Stimulated activated CD4-positive, alpha-beta T cell treated with anti-CD3 and anti-CD28 coated beads, Interleukin-4, amount 100 ng/mL, for 1 hour (primary cell): ENCODE data around the gene SKOR1.

Experiments used
- DNase-seq: peaks from one replicate; pipeline ENCODE4 v3.0.0-alpha.2; 2020

SKOR1 gene, protein sequence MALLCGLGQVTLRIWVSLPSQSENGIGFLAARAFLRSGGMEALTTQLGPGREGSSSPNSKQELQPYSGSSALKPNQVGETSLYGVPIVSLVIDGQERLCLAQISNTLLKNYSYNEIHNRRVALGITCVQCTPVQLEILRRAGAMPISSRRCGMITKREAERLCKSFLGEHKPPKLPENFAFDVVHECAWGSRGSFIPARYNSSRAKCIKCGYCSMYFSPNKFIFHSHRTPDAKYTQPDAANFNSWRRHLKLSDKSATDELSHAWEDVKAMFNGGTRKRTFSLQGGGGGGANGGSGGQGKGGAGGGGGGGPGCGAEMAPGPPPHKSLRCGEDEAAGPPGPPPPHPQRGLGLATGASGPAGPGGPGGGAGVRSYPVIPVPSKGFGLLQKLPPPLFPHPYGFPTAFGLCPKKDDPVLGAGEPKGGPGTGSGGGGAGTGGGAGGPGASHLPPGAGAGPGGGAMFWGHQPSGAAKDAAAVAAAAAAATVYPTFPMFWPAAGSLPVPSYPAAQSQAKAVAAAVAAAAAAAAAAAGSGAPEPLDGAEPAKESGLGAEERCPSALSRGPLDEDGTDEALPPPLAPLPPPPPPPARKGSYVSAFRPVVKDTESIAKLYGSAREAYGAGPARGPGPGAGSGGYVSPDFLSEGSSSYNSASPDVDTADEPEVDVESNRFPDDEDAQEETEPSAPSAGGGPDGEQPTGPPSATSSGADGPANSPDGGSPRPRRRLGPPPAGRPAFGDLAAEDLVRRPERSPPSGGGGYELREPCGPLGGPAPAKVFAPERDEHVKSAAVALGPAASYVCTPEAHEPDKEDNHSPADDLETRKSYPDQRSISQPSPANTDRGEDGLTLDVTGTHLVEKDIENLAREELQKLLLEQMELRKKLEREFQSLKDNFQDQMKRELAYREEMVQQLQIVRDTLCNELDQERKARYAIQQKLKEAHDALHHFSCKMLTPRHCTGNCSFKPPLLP

GRCh38 chr15:67824976-67825880, at the start of gene SKOR1:
SKOR1 (plus strand) TSS chr15:67825509; CDS start chr15:67825603, 94 bp downstream.
- peak; percentile 22 for DNase-seq

DNA sequence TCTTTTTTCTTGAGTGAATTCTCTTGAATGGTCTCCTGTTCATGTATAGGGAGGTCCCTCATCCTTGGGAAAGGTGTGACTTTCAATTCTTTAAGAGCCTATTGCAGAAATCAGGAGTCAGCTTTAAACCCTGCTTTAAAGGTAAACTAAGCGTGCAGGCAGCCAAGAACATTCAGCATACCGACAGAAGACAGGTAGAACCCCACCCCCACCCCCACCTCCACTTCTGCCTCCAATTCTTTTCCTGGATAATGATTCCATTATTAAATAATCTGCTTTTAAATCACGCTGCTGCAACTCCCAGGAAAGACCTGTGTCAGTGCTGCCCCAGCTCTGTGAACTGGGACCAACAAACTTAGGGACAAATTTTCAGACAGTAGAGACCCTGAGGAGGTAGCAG, 49.3 kb upstream of the SKOR1 start:
- no peak for DNase-seq

DNA sequence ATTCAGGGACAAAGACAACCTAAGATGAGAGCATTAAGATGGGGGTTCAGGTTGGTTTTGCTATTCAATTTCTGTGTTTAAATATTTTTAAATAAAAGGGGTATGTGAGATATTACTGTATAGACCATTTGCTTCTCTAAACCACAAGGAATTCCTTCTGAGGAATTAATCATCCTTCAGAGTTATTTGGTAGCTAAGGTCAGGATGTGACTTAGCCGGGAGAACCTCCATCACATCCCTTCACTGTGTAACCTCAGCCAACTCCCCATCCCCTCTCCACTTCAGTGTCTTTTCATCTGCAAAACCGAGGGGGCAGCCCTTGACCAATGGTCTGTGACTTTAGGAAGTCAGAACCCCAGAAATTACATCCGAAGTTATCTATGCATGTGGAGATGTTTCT, 48.7 kb upstream of the SKOR1 start:
- no peak for DNase-seq

DNA sequence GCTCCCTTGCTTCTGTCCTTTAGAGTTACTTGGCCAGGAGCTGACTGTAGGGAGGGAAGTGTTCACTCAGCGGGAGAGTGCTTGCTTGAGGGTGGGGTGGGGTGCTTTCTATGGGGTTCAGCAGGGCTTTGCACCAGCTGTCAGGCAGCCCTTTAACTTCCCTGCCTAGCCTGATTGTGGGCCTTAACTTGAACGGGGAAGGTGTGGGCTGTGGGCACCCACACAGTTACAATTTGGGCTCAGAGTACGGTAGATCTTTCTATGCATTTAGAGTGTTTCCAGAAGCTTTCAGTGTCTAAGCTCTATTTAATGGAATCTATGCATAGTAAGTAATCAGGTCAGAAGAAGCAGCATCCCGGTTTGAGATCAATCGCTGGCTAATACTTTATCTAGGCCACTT, 48.2 kb upstream of the SKOR1 start:
- no peak for DNase-seq

DNA sequence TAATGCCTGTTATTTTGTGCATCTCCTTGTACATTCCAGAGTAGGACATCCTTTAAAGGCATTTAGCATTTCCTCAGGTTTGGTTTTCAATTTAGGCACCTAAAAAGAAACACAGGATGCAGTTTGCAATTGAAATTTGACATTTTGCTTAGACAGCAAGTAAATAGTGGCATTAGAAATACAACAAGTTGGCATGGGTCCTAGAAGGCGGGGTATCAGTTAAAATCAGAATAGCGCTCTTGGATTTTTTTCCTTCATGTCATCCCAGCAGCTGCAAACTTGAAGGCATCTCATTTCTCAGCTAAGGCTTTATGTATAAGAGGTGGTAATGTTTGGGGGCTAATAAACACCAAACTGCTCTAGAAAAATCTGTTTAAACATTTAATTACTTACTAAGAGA, 47.5 kb upstream of the SKOR1 start:
- no peak for DNase-seq

GRCh38 chr15:67778968-67779548, 46.3 kb upstream of the SKOR1 start:
- DNase-seq = no peak

GRCh38 chr15:67779549-67780111, 45.7 kb upstream of the SKOR1 start:
- no peak for DNase-seq

GRCh38 chr15:67781061-67781460, 44.2 kb upstream of the SKOR1 start:
- DNase-seq = no peak

DNA sequence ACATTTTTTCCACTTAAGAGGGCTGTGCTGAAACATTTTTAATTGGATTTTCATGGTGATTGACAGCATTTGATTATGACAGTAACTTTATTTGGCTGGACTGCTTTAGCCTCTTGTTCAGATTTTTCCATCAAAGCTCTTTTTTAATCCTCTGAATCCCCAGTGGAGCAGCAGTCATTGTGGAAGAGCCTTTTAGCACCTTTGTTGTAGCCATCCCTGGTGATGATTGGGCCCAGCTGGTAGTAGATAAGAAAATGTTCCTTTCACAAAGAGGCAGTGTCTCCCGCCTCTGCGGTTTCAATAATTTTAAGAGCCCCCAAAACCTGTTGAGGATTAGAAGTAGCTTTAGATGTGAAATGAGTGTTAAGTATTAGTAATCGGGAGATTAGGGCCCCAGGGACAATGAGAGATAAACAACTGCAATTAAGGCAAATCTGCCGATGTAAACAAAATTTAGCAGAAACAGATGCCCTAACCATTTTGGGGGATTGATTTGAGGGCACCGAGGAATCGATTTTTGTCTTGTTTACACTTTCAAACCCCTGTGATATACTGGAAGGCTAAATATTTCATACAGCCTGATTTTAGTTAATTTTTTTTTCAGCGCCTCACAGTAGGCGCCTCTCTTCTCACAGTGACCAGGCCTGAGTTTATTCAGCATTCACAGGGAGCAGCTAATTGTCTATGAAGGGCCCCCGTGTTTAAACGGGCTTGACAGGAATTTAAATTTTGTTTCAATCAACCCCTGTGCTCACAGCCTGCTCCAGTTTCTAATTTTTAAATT, 43.2 kb upstream of the SKOR1 start:
- no peak for DNase-seq

- DNase-seq = no peak
Measured at GRCh38 chr15:67782691-67782991, 42.7 kb upstream of the SKOR1 start.

DNA sequence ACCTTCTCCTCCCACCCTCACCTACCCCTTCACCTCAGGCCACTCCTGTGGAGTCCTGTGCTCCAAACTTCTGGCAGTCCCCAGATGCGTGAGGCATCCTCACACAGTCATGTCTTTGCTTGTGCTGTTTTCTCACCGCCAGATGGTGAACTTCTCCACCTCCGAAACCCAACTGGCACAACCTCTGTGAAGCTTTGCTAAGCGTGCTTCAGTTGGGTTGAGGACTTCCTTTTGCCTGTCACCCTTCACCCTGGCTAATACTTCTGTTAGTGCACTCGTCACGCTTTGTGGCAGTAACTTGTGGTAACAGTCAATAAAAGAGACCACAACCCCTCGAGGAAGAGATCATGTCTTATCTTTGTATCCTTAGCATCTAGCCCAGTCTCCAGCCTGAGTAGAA, 42.0 kb upstream of the SKOR1 start:
- peak; percentile 21 for DNase-seq

DNA sequence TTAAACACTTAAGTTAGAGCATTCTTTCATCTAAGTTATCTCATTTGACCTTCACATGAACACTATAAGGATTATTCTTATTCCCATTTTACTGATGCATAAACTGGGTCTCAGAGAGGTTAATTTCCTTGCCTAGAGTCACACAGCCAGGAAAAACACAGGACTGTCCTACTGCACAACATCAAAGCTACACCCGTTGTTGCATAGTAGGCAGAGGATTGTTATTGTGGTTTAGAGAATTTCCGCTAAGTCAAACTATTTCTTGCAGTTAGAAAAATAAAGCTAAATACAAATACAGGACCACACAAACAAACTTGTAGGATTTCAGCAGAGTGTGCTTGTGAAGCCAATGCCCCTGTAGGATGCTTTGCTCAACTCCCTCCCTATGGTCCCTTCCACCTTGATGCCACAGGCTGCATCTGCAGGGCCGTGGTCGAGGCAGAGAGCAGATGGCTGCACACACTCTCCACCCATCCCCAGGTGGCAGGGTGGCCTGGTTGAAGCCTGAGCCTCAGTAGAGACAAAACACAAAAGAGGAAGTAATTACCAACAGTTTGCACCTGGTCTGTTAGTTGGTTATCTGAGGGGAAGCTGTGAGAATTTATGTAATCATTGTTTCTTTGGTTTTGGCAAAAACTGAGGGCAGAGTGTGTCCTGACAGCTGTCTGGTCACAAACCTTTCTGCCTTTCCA, 41.1 kb upstream of the SKOR1 start:
- no peak for DNase-seq

DNA sequence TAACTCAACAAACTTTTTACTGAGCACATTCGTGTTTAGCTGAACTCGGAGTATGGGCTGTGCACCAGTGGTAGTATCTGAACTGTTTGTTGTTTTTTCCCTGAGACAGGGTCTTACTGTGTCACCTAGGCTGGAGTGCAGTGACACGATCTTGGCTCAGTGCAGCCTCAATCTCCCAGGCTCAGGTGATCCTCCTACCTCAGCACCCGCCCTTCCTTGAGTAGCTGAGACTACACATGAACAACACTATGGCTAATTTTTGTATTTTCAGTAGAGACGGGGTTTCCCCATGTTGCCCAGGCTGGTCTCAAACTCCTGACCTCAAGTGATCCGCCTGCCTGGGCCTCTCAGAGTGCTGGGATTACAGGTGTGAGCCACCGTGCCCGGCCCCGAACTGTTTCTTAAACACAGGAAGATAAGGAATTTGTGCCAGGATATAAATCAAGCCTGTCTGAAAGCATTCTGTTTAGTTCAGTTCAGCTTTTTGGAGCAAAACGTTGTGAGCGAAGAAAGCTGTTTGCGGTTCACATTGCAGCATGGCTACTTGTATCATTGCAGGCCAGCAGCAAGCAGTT, 40.4 kb upstream of the SKOR1 start:
- no peak for DNase-seq

DNA sequence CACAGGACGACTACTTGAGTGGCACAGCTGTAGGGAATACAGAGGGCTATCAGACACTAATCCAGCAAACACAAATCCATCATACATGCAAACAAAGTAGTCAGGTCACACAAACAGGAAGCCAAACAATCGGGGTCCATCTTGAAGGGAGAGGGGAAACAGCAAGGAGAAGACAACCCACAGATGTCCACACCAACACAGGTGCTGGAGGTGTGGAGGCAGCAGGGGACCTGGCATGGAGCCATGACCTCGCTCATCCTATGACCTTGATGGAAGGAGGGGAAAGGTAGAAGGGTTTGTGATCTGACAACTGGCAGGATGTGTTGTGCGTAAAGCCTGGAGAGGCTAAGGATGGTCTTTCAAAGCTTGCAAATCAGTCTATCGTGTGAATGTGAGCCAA, 39.9 kb upstream of the SKOR1 start:
- no peak for DNase-seq

DNA sequence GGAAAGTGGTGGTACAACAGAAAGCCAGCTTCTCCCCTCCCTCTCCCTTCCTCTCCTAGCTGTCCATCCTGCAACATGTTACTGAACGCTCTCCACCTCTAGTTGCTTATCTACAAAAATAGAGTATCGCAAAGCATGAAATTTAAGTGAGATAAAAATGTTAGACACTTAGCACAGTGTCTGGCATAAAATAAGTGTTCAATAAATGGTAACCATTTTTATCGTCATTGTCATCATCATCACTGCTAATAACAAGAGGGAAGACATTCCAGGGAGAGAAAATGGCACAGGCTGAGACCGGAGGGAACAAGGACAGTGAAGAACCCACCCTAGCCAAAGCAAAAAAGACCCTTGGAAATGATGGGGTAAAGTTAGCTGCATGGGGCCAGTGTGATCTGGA, 38.7 kb upstream of the SKOR1 start:
- DNase-seq = no peak

GRCh38 chr15:67788986-67789385, 36.3 kb upstream of the SKOR1 start:
- no peak for DNase-seq

DNA sequence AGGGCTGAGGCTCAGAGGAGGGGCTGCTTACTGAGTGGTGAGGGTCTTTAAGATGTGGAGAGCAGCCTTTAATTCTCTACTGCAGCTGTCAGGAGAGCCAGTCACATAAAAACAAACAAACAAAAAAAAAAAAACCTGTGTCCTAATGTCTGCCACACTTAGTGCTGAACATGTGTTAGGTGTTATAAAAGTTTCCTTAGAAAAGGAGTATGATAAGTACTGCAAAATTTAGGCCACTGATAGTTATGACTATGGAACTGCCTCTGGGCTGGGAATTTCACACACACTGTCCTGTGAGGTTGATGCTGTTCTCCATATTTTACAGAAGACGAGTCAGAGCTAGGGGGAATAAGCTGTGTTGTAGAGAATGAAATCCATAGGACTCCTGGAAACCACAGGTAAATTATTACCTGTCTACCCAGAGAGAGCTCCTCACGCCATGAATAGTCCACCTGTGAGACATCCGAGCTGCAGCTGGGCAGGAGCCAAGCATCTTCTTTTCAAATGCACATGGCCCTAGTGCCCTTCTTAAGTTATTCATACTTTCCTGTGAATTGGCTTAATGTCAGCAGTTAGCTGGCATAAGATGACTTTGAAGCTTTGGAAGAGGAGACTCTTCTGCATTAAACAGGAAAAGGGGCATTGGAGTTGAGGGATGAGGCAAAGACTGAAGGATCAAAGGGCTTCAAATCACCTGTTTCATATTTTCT, 34.5 kb upstream of the SKOR1 start:
- no peak for DNase-seq

DNA sequence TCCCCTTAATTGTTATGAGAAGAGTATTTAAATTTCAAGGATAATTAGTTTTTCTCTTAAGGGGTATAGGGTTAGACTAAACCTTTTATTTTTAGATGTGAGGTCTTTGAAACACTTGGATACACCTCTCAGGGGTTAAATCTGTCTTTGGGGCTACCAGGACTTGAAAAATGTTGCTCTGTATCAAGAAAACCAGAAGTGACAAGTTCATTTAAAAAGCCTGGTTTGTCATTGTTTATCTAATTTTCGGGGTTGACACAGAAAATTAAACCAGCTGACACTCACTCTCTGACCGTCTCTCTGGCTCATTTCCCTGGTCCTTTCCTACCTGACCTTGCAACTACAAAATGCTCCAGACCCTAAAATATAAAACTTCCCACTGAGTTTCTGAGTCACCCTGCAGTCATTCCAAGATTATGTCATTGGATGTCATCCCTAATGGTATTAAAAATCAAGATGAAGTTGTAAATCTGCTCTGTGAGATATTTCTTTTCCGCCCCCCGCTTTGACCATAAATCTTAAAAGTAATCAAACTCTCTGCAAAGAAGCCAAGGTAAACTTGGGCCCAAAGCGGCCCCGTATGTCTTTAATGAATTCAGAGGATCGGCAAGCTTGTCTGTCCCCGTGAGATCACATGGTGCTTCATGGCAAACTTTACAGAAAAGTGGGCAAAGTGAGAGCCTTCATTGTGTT, 32.9 kb upstream of the SKOR1 start:
- no peak for DNase-seq
